Right atrium auricular region (tissue), 2 donors: ENCODE data around the gene CARNS1. TPM values are rescaled to one million over a fixed set of nuclear protein-coding genes. Genes with fewer than 3 reads are reported as not detected.

Source experiments
- DNase-seq: peaks from one replicate; pipeline ENCODE4 v3.0.0-alpha.2; 2019; ENCODE audit warnings: low spot score
- H3K27ac ChIP-seq, 2 donors: fragments of 200-600 bp; sonication (generic); 1 replicate in 1 of 2; 2 replicates in 1 of 2; pipeline ENCODE4 v1.5.1; 2016 to 2019
- H3K27me3 ChIP-seq, 2 donors: fragments of 200-600 bp; sonication (generic); one replicate each; pipeline versions ENCODE4 v1.5.1 to v1.6.0; 2017 to 2019
- H3K36me3 ChIP-seq: fragments of 200-600 bp; sonication (generic); one replicate; pipeline ENCODE4 v1.5.1; 2016
- H3K4me1 ChIP-seq, 2 donors: fragments of 200-600 bp; sonication (generic); one replicate each; pipeline versions ENCODE4 v1.5.1 to v1.6.0; 2017 to 2019
- H3K4me3 ChIP-seq, 2 donors: fragments of 200-600 bp; sonication (generic); 1 replicate in 1 of 2; 2 replicates in 1 of 2; pipeline ENCODE4 v1.5.1; 2017 to 2019; ENCODE audit warnings: mild to moderate bottlenecking in 1 of 2, moderate library complexity in 1 of 2
- H3K9me3 ChIP-seq, 2 donors: fragments of 200-600 bp; sonication (generic); one replicate each; pipeline ENCODE4 v1.5.1; 2019
- total RNA-seq, 2 donors: library from RNA; depleted of rRNA; stranded (reverse); fragments of >200 nt; gene quantifications; one replicate each; pipeline ENCODE4 v1.1.0, GENCODE V29; 2016
- TF ChIP-seq, protein P1 (sequence below), 2 donors: fragments of 200-600 bp; sonication (generic); IDR thresholded peaks; one replicate each; pipeline ENCODE4 v1.5.1; 2019; ENCODE audit warnings: antibody characterized with exemption in 2 of 2

Gene CARNS1
- total RNA-seq, 2 donors from 2014 or later, result 9.7 to 9.9 TPM

DNA sequence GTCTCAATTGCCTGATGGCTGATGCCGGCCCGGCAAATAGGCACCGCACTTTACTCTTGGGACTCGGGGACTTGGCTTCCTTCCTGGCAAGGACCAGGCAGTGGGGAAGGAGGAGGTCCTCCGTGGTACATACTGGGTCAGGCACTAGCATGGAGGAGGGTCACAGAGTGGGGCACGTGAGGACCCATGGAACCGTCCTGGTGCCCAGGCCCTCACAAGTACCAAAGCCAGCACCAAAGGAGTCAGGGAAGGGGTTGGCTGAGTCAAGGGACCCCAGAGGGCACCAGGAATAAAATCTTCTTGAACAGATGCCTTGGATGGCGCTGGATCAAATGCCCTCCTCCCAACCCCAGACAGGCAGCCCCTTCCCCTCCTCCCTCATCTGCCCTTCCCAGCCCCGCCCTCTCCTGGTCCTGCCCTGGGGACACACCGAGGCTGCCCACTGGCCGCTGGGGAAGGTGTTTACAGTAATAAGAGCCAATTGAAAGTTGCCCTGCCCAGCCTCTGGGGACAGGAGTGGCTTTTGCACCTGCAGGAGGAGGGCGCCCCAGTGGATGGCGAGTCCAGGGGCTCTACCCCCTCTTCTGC is 5.6 kb upstream of the CARNS1 start:
- Histone ChIP-seq H3K27me3 (no peaks in the 10 kb centered on the region), H3K4me3 (no peak overlapping the region), H3K36me3 (no peaks in the 10 kb centered on the region), H3K27ac (no peak overlapping the region), H3K4me1 (peaks cover 0 to 32% of the 10 kb centered on the region in 2 donors), H3K9me3 (no peaks in the 10 kb centered on the region)
- TF ChIP-seq, protein P1, sequence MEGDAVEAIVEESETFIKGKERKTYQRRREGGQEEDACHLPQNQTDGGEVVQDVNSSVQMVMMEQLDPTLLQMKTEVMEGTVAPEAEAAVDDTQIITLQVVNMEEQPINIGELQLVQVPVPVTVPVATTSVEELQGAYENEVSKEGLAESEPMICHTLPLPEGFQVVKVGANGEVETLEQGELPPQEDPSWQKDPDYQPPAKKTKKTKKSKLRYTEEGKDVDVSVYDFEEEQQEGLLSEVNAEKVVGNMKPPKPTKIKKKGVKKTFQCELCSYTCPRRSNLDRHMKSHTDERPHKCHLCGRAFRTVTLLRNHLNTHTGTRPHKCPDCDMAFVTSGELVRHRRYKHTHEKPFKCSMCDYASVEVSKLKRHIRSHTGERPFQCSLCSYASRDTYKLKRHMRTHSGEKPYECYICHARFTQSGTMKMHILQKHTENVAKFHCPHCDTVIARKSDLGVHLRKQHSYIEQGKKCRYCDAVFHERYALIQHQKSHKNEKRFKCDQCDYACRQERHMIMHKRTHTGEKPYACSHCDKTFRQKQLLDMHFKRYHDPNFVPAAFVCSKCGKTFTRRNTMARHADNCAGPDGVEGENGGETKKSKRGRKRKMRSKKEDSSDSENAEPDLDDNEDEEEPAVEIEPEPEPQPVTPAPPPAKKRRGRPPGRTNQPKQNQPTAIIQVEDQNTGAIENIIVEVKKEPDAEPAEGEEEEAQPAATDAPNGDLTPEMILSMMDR (IDR thresholded peaks at IDR 0.05), result no peak
- DNase-seq, result no peak

DNA sequence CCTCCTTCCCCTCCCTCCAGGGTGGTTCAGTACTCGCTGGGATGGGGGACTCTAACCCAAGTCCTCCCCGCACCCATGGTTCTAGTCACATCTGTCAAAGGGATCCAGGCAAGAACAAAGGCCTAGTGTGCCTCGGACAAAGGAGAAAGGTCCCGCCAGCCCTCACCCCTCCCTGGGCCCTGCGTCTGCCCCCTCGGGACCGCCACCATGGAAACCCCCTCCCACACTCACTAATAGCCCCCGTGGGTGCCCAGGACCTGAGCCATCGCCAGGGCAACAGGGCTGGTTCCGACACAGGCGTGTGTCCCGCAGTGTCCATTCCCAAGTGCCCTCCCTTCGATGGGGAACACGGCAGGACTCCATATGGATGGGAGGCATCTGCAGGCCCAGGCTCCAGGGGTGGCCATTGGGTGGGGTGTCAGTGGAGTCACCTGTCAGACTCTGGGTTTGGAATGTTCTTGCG is 5.1 kb upstream of the CARNS1 start:
- H3K9me3 ChIP-seq, result no peaks in the 10 kb centered on the region
- DNase-seq, result no peak
- TF ChIP-seq, protein P1 (IDR thresholded peaks at IDR 0.05), result no peak
- no peaks in the 10 kb centered on the region for H3K36me3 ChIP-seq
- peaks cover 0 to 37% of the 10 kb centered on the region in 2 donors for H3K4me1 ChIP-seq
- no peak overlapping the region for H3K27ac ChIP-seq
- H3K4me3 ChIP-seq, result no peak overlapping the region
- H3K27me3 ChIP-seq, result no peaks in the 10 kb centered on the region

DNA sequence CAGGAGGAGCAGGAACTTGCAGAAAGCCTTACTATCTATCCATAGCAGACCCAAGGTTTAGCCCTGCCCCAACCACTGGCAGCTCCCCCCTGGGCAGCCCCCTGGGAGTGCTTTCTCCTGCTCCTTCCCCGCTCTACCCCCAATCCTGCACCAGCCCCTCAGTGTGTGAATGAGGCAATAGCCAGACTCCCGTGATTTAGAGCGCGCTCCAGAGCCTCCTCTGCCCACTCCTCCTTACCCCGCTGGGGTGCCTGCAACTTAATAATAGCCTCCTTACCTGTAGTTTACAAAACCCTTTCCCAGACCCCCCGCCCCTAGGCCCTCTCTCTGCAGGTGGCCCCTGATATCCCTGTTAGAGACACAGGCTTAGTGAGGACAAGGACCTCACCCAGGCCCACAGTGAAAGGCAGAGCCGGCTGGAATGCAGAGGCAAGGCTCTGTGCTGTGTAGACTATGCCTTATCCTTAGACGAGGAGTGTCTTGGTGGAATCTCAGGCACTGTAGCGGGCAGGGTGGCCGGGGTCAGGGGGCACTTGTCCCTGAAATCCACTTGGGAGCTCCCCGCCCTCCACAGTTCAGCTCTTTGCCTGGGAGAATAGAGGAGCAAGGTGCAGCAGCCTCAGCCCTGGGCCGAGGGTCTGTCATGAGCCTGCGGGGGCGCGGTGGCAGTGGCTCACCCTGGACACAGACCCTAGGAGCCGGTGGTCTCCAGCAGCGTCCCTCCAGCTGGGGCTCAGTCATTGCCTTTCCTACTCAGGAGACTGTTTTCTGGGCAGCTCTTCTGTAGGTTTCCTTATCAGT is 4.3 kb upstream of the CARNS1 start:
- H3K9me3 ChIP-seq, result no peaks in the 10 kb centered on the region
- TF ChIP-seq, protein P1 (IDR thresholded peaks at IDR 0.05), result no peak
- peaks cover 0 to 44% of the 10 kb centered on the region in 2 donors for H3K4me1 ChIP-seq
- no peak overlapping the region for H3K27ac ChIP-seq
- no peaks in the 10 kb centered on the region for H3K36me3 ChIP-seq
- no peaks in the 10 kb centered on the region for H3K27me3 ChIP-seq
- no peak overlapping the region for H3K4me3 ChIP-seq
- DNase-seq, result no peak

DNA sequence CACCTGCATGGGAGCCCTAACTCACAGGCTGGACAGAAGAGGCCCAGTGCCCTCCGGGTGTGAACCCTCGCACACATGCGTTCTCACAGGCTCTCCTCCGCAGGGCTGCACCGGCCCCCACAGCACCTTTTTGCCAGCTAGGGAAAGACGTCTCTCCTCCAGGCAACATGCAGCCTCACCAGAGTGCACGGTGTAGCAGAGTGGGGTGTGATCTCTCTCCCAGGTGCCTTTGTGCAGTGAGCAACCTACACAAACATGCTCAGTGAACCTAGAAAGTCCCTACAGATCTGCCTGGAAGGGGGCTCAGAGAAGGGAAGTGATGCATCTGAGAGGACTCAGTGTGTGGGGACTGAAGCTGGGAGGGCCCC is 3.7 kb upstream of the CARNS1 start:
- DNase-seq, result no peak
- TF ChIP-seq, protein P1 (IDR thresholded peaks at IDR 0.05), result no peak
- Histone ChIP-seq H3K36me3 (no peaks in the 10 kb centered on the region), H3K27ac (no peak overlapping the region), H3K27me3 (no peaks in the 10 kb centered on the region), H3K4me3 (no peak overlapping the region), H3K4me1 (peaks cover 0 to 45% of the 10 kb centered on the region in 2 donors), H3K9me3 (no peaks in the 10 kb centered on the region)

DNA sequence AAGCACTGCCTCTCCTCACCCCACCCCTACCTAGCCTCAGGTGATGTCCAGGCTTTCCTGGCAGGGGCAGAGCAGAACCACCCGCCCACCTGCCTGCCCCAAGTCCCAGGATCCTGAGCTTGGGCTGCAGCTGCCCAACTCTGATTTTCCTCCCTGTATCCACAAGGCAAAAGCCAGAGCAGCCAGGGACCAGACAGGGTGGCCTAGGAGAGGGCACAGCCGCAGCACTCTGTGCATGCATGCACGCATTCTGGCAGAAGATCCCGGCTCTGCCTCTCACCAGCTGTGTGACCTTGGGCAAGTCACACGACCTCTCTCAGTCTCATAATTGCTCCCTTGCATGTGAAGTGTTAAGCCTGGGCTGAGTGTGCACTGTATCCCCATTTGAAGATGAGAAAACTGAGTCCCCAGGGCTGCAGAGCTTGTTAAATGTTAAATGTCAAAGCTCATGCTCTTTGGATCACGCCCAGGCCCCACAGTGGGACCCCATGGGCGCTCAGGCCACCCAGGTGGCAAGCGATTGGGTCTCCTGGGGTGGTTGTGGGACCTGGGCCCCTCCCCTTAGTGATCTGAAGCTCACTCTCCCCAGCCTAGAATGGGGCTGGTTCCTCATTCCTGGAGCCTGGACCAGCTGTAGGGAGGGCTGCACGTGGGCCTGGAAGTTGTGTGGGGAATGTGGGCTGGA is 2.8 kb upstream of the CARNS1 start:
- no peak overlapping the region for H3K4me3 ChIP-seq
- no peaks in the 10 kb centered on the region for H3K36me3 ChIP-seq
- no peaks in the 10 kb centered on the region for H3K27me3 ChIP-seq
- H3K4me1 ChIP-seq, result peaks cover 0 to 45% of the 10 kb centered on the region in 2 donors
- DNase-seq, result no peak
- no peaks in the 10 kb centered on the region for H3K9me3 ChIP-seq
- TF ChIP-seq, protein P1 (IDR thresholded peaks at IDR 0.05), result no peak
- H3K27ac ChIP-seq, result no peak overlapping the region
